B cell (primary cell): ENCODE results near the gene SYNE4. TPM values are rescaled to one million over a fixed set of nuclear protein-coding genes. Genes with fewer than 3 reads are reported as not detected.
"Not testable (repeated sequence)": the region's sequence is repeated elsewhere in the genome, so short reads cannot be mapped to it uniquely, and the experiment has no call there.

Source experiments
- ATAC-seq: fragments of 200-7000 bp; cut with Tn5 transposase; one replicate; pipeline ENCODE4 v1.10.0; 2021; ENCODE audit warnings: low read depth, mild to moderate bottlenecking, moderate number of reproducible peaks, moderate library complexity
- CTCF ChIA-PET: fragments of 350-600 bp; sonication (Branson Sonifier 250); formaldehyde crosslinking; loops from one replicate; lab custom pipeline; 2021; ENCODE audit warnings: antibody characterized with exemption, inconsistent platforms; lab: Charles Lee
- POLR2A ChIA-PET: fragments of 350-600 bp; sonication (Branson Sonifier 250); formaldehyde crosslinking; loops from one replicate; lab custom pipeline; 2021; ENCODE audit warnings: antibody characterized with exemption; lab: Charles Lee
- DNase-seq: peaks from one replicate; pipeline ENCODE4 v3.0.0; 2013
- H2AFZ ChIP-seq: 2 replicates; pipeline ENCODE4 v1.6.1; 2012; ENCODE audit warnings: mild to moderate bottlenecking, low read depth, low read length; ENCODE audit not compliant: insufficient read depth, poor library complexity, severe bottlenecking
- H3K27ac ChIP-seq, 2 donors: 1 replicate in 1 of 2; 2 replicates in 1 of 2; pipeline ENCODE4 v1.5.1; 2012 to 2013; ENCODE audit warnings: low read length in 2 of 2, mild to moderate bottlenecking in 2 of 2, moderate library complexity in 1 of 2
- H3K27me3 ChIP-seq, 4 experiments: fragments of 200-600 bp in 1 of 4; sonication (generic) in 1 of 4; replicated peaks in 1 of 4; 1 replicate in 2 of 4; 2 replicates in 2 of 4; pipeline versions ENCODE4 v1.6.1 to v1.7.0; 2013 to 2016; ENCODE audit warnings: low read length in 3 of 4, mild to moderate bottlenecking in 2 of 4, mixed read lengths in 1 of 4, moderate library complexity in 1 of 4; ENCODE audit not compliant: insufficient read depth in 4 of 4, control insufficient read depth in 3 of 4; ENCODE audit errors: control extremely low read depth in 1 of 4
- H3K36me3 ChIP-seq, 2 experiments: replicated peaks in 1 of 2; 1 replicate in 1 of 2; 2 replicates in 1 of 2; pipeline versions ENCODE4 v1.6.1 to v1.7.1; 2013; ENCODE audit warnings: low read length in 1 of 2; ENCODE audit not compliant: insufficient read depth in 2 of 2, control insufficient read depth in 1 of 2; ENCODE audit errors: control extremely low read depth in 1 of 2, extremely low read depth in 1 of 2
- H3K4me1 ChIP-seq, 2 donors: fragments of 200-600 bp in 1 of 2; sonication (generic) in 1 of 2; 1 replicate in 1 of 2; 2 replicates in 1 of 2; pipeline versions ENCODE4 v1.5.1 to v1.6.1; 2013 to 2017; ENCODE audit warnings: low read length in 2 of 2; ENCODE audit not compliant: control insufficient read depth in 2 of 2, insufficient read depth in 2 of 2
- H3K4me2 ChIP-seq: replicated peaks from 2 replicates; pipeline ENCODE3; 2012; ENCODE audit warnings: mild to moderate bottlenecking, low read depth, low read length; ENCODE audit not compliant: poor library complexity, severe bottlenecking
- H3K4me3 ChIP-seq, 5 experiments: fragments of 200-600 bp in 1 of 5; sonication (generic) in 1 of 5; 1 replicate in 3 of 5; 2 replicates in 2 of 5; pipeline versions ENCODE4 v1.5.1 to v1.7.0; 2011 to 2016; ENCODE audit warnings: low read length in 4 of 5, mild to moderate bottlenecking in 4 of 5, low read depth in 2 of 5, control low read depth in 1 of 5, moderate library complexity in 1 of 5; ENCODE audit not compliant: insufficient read depth in 1 of 5; ENCODE audit errors: control extremely low read depth in 1 of 5, extremely low read depth in 1 of 5
- H3K79me2 ChIP-seq: fragments of 200-600 bp; sonication (generic); one replicate; pipeline ENCODE4 v1.6.0; 2016; ENCODE audit warnings: low read length; ENCODE audit not compliant: control insufficient read depth, insufficient read depth
- H3K9ac ChIP-seq: fragments of 200-600 bp; sonication (generic); 2 replicates; pipeline ENCODE4 v1.6.1; 2017; ENCODE audit warnings: mild to moderate bottlenecking, low read length, moderate library complexity
- H3K9me3 ChIP-seq, 3 donors: one replicate each; pipeline versions ENCODE4 v1.6.1 to v1.7.1; 2013; ENCODE audit warnings: low read length in 2 of 3; ENCODE audit not compliant: control insufficient read depth in 2 of 3, insufficient read depth in 1 of 3; ENCODE audit errors: control extremely low read depth in 1 of 3
- H4K20me1 ChIP-seq: 2 replicates; pipeline ENCODE4 v1.6.0; 2012; ENCODE audit warnings: mild to moderate bottlenecking, low read length; ENCODE audit not compliant: insufficient read depth, control insufficient read depth, poor library complexity, severe bottlenecking
- H3K27ac Mint-ChIP-seq: one replicate; pipeline ENCODE4 v1.8.0; 2021; ENCODE audit warnings: mixed read lengths
- H3K27me3 Mint-ChIP-seq: one replicate; pipeline ENCODE4 v1.8.0; 2021; ENCODE audit warnings: mixed read lengths
- H3K4me1 Mint-ChIP-seq: one replicate; pipeline ENCODE4 v1.8.0; 2021; ENCODE audit warnings: mixed read lengths
- H3K4me3 Mint-ChIP-seq: one replicate; pipeline ENCODE4 v1.8.0; 2021; ENCODE audit warnings: mixed read lengths
- H3K9me3 Mint-ChIP-seq: one replicate; pipeline ENCODE4 v1.8.0; 2022; ENCODE audit warnings: mixed read lengths; ENCODE audit not compliant: insufficient read depth
- CTCF ChIP-seq: fragments of 200-600 bp; IDR thresholded peaks from one replicate; pipeline ENCODE4 v1.8.0; 2022; ENCODE audit warnings: antibody characterized with exemption, mild to moderate bottlenecking
- WGBS: methylation state at CpG from one replicate; pipeline ENCODE4 v1.1.5; 2013; ENCODE audit warnings: missing lambda C conversion rate; ENCODE audit not compliant: insufficient coverage; 5-methylcytosine and 5-hydroxymethylcytosine counted together
- intact Hi-C: fragments of 100-400 bp; cut with micrococcal nuclease; formaldehyde crosslinking; loops from one replicate; pipeline ENCODE4 v1.10.0; 2022
- polyA plus RNA-seq: library from polyadenylated mRNA; depleted of rRNA; stranded (reverse); fragments of >200 nt; gene quantifications from 2 replicates; pipeline ENCODE4 v1.2.3, GENCODE V29; 2012
- total RNA-seq, 2 donors: library from RNA; stranded (reverse); fragments of 120-200 nt in 1 of 2; gene quantifications; 1 replicate in 1 of 2; 2 replicates in 1 of 2; pipeline versions ENCODE4 v1.2.3 to v1.2.4, GENCODE V29; 2013 to 2022

SYNE4 gene
- total and polyA plus RNA-seq, 2 donors (not counting 1 experiment from before 2014, with no cell fraction given) = 2.3 to 2.4 TPM

- ATAC-seq (no peak), DNase-seq (no peak)
- POLR2A ChIA-PET = interaction anchor here (1.0 kb wide), 1 partner anchor 15 kb away, joined by 3 read pairs; no protein-coding TSS in a partner anchor
- peak overlapping the region; percentile 82 for H2AFZ ChIP-seq
- peak overlapping the region in 3 of 5 experiments; percentile 25 to 50 (median 42) for H3K4me3 ChIP-seq
- WGBS = 24% methylated on average over 13 of the region's 15 CpGs
- peaks cover 15% of the 10 kb centered on the region for H3K4me1 Mint-ChIP-seq
- H4K20me1 ChIP-seq = no peaks in the 10 kb centered on the region
- no peak overlapping the region for H3K27ac ChIP-seq
- H3K4me2 ChIP-seq = peak overlapping the region; percentile 89
- intact Hi-C loops = no loop called here
- no peaks in the 10 kb centered on the region for H3K79me2 ChIP-seq
- no peaks in the 10 kb centered on the region for H3K9me3 Mint-ChIP-seq
- H3K9ac ChIP-seq = peak overlapping the region; percentile 48
- H3K36me3 ChIP-seq = no peaks in the 10 kb centered on the region
- peaks cover 16% of the 10 kb centered on the region for H3K27me3 Mint-ChIP-seq
- no peak for TF ChIP-seq CTCF
- H3K27ac Mint-ChIP-seq = no peak overlapping the region
- CTCF ChIA-PET = interaction anchor here (0.6 to 1.3 kb wide), 7 partner anchors 10 to 374 kb away, joined by 3 to 5 read pairs (median 4); no protein-coding TSS in a partner anchor
- H3K4me3 Mint-ChIP-seq = peak overlapping the region; percentile 65
- peaks cover 0 to 11% (median 0%) of the 10 kb centered on the region in 3 donors for H3K9me3 ChIP-seq
- H3K27me3 ChIP-seq = peaks cover 0 to 28% (median 11%) of the 10 kb centered on the region in 4 experiments
- peaks cover 17 to 24% of the 10 kb centered on the region in 2 donors for H3K4me1 ChIP-seq
Observed at GRCh38 chr19:35958660-35959039, 50.0 kb downstream of the SYNE4 start.

- H3K9ac ChIP-seq, H3K27ac Mint-ChIP-seq, H3K9me3 Mint-ChIP-seq, H3K4me3 Mint-ChIP-seq, POLR2A ChIA-PET, H3K4me3 ChIP-seq, H3K4me2 ChIP-seq, DNase-seq, H2AFZ ChIP-seq, H3K36me3 ChIP-seq, H3K79me2 ChIP-seq, ATAC-seq, H3K27ac ChIP-seq, intact Hi-C loops, H4K20me1 ChIP-seq: not testable (repeated sequence)
- peaks cover 27 to 33% of the 10 kb centered on the region in 2 donors for H3K4me1 ChIP-seq
- peaks cover 13% of the 10 kb centered on the region for H3K27me3 Mint-ChIP-seq
- CTCF ChIA-PET = interaction anchor here (0.7 kb wide), 1 partner anchor 13 kb away, joined by 3 read pairs; no protein-coding TSS in a partner anchor
- peaks cover 0 to 18% (median 0%) of the 10 kb centered on the region in 3 donors for H3K9me3 ChIP-seq
- H3K4me1 Mint-ChIP-seq = peaks cover 24% of the 10 kb centered on the region
- peaks cover 0 to 24% (median 8%) of the 10 kb centered on the region in 4 experiments for H3K27me3 ChIP-seq
- 87% methylated on average over 5 of the region's 8 CpGs for WGBS
Observed at GRCh38 chr19:35957411-35957810, 51.2 kb downstream of the SYNE4 start.
